Measurements from ENCODE around the gene RLF.

The RLF gene

GRCh38 chr1:40274331-40274730 lies 113.1 kb downstream of the RLF start:
- no peak for DNase-seq

GRCh38 chr1:40276122-40276521 lies 114.9 kb downstream of the RLF start:
- no peak for DNase-seq

- DNase-seq, result no peak
These were observed 120.7 kb downstream of the RLF start for GRCh38 chr1:40281853-40282252.
